SU-DHL-6 (cell line): ENCODE data around the gene ADARB2.

Experiments
- H2AFZ ChIP-seq: fragments of 200-600 bp; sonication (generic); 2 replicates; pipeline ENCODE4 v1.6.1; 2014; ENCODE audit warnings: low read depth, mild to moderate bottlenecking, moderate library complexity, mixed read lengths, antibody characterized with exemption, low read length; ENCODE audit not compliant: severe bottlenecking
- H3F3A ChIP-seq: fragments of 200-600 bp; shearing (Covaris generic); 2 replicates; pipeline ENCODE4 v1.6.0; 2016; ENCODE audit warnings: antibody characterized with exemption, mild to moderate bottlenecking; ENCODE audit not compliant: insufficient read depth
- H3K27ac ChIP-seq: fragments of 200-600 bp; sonication (generic); 2 replicates; pipeline ENCODE4 v1.5.1; 2016; ENCODE audit warnings: low read depth, mild to moderate bottlenecking, low read length, moderate library complexity, mixed read lengths
- H3K27me3 ChIP-seq: fragments of 200-600 bp; sonication (generic), shearing (Covaris generic); 2 replicates; pipeline ENCODE4 v1.6.0; 2014; ENCODE audit warnings: mild to moderate bottlenecking, low read length
- H3K36me3 ChIP-seq: fragments of 200-600 bp; sonication (generic); 2 replicates; pipeline ENCODE4 v1.6.1; 2014; ENCODE audit warnings: mild to moderate bottlenecking, low read length, mixed read lengths
- H3K4me2 ChIP-seq: fragments of 300-600, 200-600 bp; shearing (Covaris generic), sonication (generic); 2 replicates; pipeline ENCODE4 v1.6.0; 2014; ENCODE audit warnings: low read length, low read depth, mild to moderate bottlenecking; ENCODE audit not compliant: poor library complexity, severe bottlenecking
- H3K4me3 ChIP-seq: fragments of 200-600 bp; sonication (generic); 2 replicates; pipeline ENCODE4 v1.5.1; 2014; ENCODE audit warnings: antibody characterized with exemption, low read length, mild to moderate bottlenecking, mixed read lengths; ENCODE audit not compliant: insufficient read depth, poor library complexity, severe bottlenecking
- H3K79me2 ChIP-seq: fragments of 200-600 bp; sonication (generic); 2 replicates; pipeline ENCODE4 v1.6.1; 2014; ENCODE audit warnings: mild to moderate bottlenecking, low read length, moderate library complexity; ENCODE audit not compliant: insufficient read depth
- H3K9ac ChIP-seq: fragments of 200-600 bp; sonication (generic); 2 replicates; pipeline ENCODE4 v1.7.0; 2014; ENCODE audit warnings: mild to moderate bottlenecking, low read length
- H3K9me2 ChIP-seq: fragments of 200-600 bp; sonication (generic); replicated peaks from 2 replicates; pipeline ENCODE4 v1.6.1; 2014; ENCODE audit warnings: low read length; ENCODE audit not compliant: insufficient read depth
- H3K9me3 ChIP-seq: fragments of 200-600 bp; sonication (generic); 2 replicates; pipeline ENCODE4 v1.6.1; 2014; ENCODE audit warnings: low read length, mixed read lengths; ENCODE audit not compliant: insufficient read depth
- H4K20me1 ChIP-seq: fragments of 200-600 bp; sonication (generic); 2 replicates; pipeline ENCODE4 v1.6.1; 2014; ENCODE audit warnings: low read depth, mild to moderate bottlenecking, antibody characterized with exemption, low read length, moderate library complexity, mixed read lengths
- EZH2phosphoT487 ChIP-seq: fragments of 200-600 bp; sonication (generic), shearing (Covaris generic); conservative IDR thresholded peaks from 2 replicates; pipeline ENCODE4 v1.6.1; 2018; ENCODE audit warnings: mild to moderate bottlenecking, antibody characterized with exemption, low read length, moderate library complexity, mixed read lengths
- TF ChIP-seq, protein P1 (sequence below): fragments of 200-600 bp; sonication (generic); IDR thresholded peaks from one replicate; pipeline ENCODE4 v1.5.1; 2017; ENCODE audit warnings: antibody characterized with exemption, mild to moderate bottlenecking, low read length, moderate library complexity; ENCODE audit not compliant: insufficient read depth, poor library complexity, severe bottlenecking

ADARB2 gene

DNA sequence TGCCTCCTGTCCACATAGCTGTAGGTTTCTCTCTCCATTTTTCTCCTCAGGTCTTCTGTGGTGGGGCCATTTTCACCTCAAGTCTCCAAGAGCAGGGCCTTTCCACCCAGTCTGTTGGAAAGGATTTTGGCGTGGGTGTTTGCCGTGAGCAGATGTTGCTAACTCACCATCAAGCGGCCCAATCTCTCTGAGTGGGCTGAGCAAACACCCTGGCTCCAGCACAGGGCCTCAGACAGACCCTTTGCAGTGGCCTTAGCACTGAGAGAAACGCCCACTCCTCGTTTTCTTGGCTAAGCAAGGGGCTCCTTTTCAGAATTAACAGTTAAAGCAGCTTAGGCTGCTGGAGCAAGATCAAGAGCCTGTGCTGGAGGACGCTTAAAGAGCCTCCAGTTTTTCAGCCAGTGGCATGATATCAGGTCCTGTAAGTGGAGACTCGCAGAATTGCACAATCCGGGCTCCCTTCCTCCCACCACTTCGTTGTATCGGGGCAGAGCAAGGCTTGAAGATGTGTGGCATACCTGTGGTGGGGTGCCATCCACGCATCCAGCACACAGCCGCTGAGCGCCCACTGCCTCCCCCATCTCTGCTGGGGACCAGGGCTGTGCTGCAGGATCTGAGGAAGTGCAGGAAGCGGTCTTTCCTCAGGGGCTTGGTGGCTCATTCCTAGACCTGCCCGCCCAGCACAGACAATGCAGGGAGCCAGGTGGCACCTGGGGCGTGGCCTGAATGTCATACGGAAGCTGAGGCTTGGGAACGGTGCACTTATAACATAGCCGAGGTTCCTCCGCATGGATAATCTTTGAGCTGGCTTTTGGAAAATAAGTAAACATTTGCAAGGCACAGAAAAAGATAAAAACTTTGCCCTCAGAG lies 142.7 kb downstream of the ADARB2 start:
- Histone ChIP-seq H3K9me2 (no peaks in the 10 kb centered on the region), H3K27ac (no peak overlapping the region), H3F3A (no peaks in the 10 kb centered on the region), H3K9ac (no peak overlapping the region), H3K79me2 (no peaks in the 10 kb centered on the region), H4K20me1 (no peaks in the 10 kb centered on the region), H3K4me2 (no peak overlapping the region), H3K27me3 (no peaks in the 10 kb centered on the region), H3K36me3 (no peaks in the 10 kb centered on the region), H2AFZ (no peak overlapping the region), H3K9me3 (no peaks in the 10 kb centered on the region), H3K4me3 (no peak overlapping the region)
- TF ChIP-seq, protein P1, sequence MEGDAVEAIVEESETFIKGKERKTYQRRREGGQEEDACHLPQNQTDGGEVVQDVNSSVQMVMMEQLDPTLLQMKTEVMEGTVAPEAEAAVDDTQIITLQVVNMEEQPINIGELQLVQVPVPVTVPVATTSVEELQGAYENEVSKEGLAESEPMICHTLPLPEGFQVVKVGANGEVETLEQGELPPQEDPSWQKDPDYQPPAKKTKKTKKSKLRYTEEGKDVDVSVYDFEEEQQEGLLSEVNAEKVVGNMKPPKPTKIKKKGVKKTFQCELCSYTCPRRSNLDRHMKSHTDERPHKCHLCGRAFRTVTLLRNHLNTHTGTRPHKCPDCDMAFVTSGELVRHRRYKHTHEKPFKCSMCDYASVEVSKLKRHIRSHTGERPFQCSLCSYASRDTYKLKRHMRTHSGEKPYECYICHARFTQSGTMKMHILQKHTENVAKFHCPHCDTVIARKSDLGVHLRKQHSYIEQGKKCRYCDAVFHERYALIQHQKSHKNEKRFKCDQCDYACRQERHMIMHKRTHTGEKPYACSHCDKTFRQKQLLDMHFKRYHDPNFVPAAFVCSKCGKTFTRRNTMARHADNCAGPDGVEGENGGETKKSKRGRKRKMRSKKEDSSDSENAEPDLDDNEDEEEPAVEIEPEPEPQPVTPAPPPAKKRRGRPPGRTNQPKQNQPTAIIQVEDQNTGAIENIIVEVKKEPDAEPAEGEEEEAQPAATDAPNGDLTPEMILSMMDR: no peak
- no peak for TF ChIP-seq EZH2phosphoT487

DNA sequence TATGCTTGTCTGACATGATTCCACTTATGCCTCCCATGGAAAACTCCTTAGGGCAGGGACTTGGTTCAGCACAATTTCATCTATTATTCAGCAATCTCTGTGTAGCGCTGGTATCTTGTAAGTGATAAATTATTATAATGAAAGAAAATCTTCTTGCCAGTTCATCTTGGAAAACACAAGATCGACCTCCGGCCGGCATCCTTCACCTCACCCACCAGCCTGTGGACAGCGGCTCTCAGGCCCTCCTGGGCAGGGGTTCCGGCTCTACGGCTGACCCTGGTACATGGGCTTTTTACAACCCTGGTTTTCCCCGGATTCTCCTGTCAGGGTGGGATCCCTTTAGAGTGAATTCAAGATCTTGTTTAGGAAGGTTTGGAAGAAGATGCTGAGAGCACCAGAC lies 145.6 kb downstream of the ADARB2 start:
- Histone ChIP-seq H3F3A (no peaks in the 10 kb centered on the region), H3K27ac (no peak overlapping the region), H2AFZ (no peak overlapping the region), H3K27me3 (no peaks in the 10 kb centered on the region), H3K9me2 (no peaks in the 10 kb centered on the region), H3K9ac (no peak overlapping the region), H3K36me3 (no peaks in the 10 kb centered on the region), H3K9me3 (no peaks in the 10 kb centered on the region), H3K4me2 (no peak overlapping the region), H3K4me3 (no peak overlapping the region), H3K79me2 (no peaks in the 10 kb centered on the region), H4K20me1 (no peaks in the 10 kb centered on the region)
- no peak for TF ChIP-seq EZH2phosphoT487
- TF ChIP-seq, protein P1: no peak

DNA sequence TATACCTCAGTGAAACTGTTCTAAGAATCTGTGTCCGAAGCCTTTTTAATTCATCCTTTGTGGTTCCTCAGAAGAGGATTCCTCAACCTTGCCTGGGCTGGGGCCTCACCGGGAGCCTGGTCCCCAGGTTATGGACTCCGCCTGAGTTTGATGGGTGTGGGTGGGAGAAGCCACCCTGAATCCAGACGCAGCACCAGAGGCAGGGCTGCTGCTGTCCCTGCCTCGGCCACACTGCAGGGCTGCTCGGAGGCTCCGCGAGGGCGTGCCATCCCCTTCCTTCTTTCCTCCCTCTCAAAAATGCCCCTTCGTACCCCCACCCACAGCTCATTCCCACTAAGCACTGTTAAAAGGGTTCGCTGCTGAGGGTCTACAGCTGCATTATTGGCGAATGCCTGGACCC lies 146.3 kb downstream of the ADARB2 start:
- no peak overlapping the region for H3K27ac ChIP-seq
- no peaks in the 10 kb centered on the region for H3F3A ChIP-seq
- H2AFZ ChIP-seq: no peak overlapping the region
- H3K36me3 ChIP-seq: no peaks in the 10 kb centered on the region
- H3K4me3 ChIP-seq: no peak overlapping the region
- no peaks in the 10 kb centered on the region for H3K9me3 ChIP-seq
- H4K20me1 ChIP-seq: no peaks in the 10 kb centered on the region
- no peak overlapping the region for H3K9ac ChIP-seq
- H3K79me2 ChIP-seq: no peaks in the 10 kb centered on the region
- H3K4me2 ChIP-seq: no peak overlapping the region
- H3K27me3 ChIP-seq: no peaks in the 10 kb centered on the region; the same call in 1 of the 2 replicates
- TF ChIP-seq, protein P1: no peak
- TF ChIP-seq EZH2phosphoT487: no peak
- no peaks in the 10 kb centered on the region for H3K9me2 ChIP-seq
